ENCODE measurements around the gene ADCK2. TPM values are rescaled to one million over a fixed set of nuclear protein-coding genes. Genes with fewer than 3 reads are reported as not detected.

ADCK2 gene
- total and polyA plus RNA-seq, 9 of the 15 experiments (the other 6 are each of a cell fraction or from before 2014, with no cell fraction given): 0.08 to 14.3 (median 9.7) TPM

DNA sequence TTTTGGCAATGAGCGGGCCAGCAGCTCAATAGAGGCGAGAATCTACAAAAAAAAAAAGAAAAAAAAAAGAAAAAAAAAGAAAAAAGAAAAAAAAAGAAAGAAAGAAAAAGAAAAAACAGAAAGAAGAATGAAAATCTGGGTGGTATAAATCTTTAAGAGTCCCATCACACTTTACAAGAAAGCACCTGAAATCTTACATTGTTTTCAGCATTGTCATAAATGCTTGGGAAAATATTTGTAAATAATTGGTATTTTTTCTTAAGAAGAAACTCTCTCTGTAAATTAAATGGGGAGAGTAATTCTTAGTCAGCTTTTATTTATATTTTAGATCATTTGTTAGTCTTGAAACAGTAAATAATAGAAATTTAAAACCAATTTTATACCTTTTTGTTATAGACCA, 62.0 kb downstream of the ADCK2 start:
- BruUV-seq (replicated peaks): no TSS peak
- H3K36me3 ChIP-seq (ENCODE audit: control insufficient read depth, insufficient read depth, low read length): peaks cover 24% of the 10 kb centered on the region; the same call in 2 of the 3 replicates
- no peaks in the 10 kb centered on the region for H3K9me1 ChIP-seq (ENCODE audit: control insufficient read depth, insufficient read depth, low read length)
- H2AFZ ChIP-seq (ENCODE audit: low read depth, low read length): no peak overlapping the region
- no peaks in the 10 kb centered on the region for H3K79me2 ChIP-seq (ENCODE audit: control insufficient read depth, insufficient read depth, low read length)
- no peak overlapping the region for H3K27ac ChIP-seq (ENCODE audit: extremely low read depth, low read depth, low read length)
- DNase-seq (ENCODE audit: extremely low read depth in 1 of 4, low spot score in 3 of 4) (no peak), FAIRE-seq (no peak), ATAC-seq (no peak)
- H3K4me3 ChIP-seq: no peak overlapping the region
- intact Hi-C loops (cut with micrococcal nuclease): no loop called here
- CTCF ChIA-PET (ENCODE audit: low intra/inter-chr PET ratio): no interaction called here
- H4K20me1 ChIP-seq (replicated peaks; ENCODE audit: control insufficient read depth, insufficient read depth, low read length): no peaks in the 10 kb centered on the region
- in situ Hi-C loops (cut with MboI): no loop called here
- WGBS (ENCODE audit: insufficient coverage, low coverage, missing lambda C conversion rate): no CpG with 5 or more reads among the region's 2 CpGs
- peak; percentile 70 for TF ChIP-seq ZNF316 (IDR thresholded peaks at IDR 0.05)
- TF ChIP-seq, protein P1, sequence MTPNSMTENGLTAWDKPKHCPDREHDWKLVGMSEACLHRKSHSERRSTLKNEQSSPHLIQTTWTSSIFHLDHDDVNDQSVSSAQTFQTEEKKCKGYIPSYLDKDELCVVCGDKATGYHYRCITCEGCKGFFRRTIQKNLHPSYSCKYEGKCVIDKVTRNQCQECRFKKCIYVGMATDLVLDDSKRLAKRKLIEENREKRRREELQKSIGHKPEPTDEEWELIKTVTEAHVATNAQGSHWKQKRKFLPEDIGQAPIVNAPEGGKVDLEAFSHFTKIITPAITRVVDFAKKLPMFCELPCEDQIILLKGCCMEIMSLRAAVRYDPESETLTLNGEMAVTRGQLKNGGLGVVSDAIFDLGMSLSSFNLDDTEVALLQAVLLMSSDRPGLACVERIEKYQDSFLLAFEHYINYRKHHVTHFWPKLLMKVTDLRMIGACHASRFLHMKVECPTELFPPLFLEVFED (CRISPR knock-in tag; conservative IDR thresholded peaks at IDR 0.05): no peak
- TF ChIP-seq, protein P2, sequence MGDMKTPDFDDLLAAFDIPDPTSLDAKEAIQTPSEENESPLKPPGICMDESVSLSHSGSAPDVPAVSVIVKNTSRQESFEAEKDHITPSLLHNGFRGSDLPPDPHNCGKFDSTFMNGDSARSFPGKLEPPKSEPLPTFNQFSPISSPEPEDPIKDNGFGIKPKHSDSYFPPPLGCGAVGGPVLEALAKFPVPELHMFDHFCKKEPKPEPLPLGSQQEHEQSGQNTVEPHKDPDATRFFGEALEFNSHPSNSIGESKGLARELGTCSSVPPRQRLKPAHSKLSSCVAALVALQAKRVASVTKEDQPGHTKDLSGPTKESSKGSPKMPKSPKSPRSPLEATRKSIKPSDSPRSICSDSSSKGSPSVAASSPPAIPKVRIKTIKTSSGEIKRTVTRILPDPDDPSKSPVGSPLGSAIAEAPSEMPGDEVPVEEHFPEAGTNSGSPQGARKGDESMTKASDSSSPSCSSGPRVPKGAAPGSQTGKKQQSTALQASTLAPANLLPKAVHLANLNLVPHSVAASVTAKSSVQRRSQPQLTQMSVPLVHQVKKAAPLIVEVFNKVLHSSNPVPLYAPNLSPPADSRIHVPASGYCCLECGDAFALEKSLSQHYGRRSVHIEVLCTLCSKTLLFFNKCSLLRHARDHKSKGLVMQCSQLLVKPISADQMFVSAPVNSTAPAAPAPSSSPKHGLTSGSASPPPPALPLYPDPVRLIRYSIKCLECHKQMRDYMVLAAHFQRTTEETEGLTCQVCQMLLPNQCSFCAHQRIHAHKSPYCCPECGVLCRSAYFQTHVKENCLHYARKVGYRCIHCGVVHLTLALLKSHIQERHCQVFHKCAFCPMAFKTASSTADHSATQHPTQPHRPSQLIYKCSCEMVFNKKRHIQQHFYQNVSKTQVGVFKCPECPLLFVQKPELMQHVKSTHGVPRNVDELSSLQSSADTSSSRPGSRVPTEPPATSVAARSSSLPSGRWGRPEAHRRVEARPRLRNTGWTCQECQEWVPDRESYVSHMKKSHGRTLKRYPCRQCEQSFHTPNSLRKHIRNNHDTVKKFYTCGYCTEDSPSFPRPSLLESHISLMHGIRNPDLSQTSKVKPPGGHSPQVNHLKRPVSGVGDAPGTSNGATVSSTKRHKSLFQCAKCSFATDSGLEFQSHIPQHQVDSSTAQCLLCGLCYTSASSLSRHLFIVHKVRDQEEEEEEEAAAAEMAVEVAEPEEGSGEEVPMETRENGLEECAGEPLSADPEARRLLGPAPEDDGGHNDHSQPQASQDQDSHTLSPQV (IDR thresholded peaks at IDR 0.05): no peak
- no peak for TF ChIP-seq E2F3 (CRISPR knock-in tag; IDR thresholded peaks at IDR 0.05)
- no peak for TF ChIP-seq BACH1 (tag; IDR thresholded peaks at IDR 0.05)
- TF ChIP-seq U2AF1 (optimal IDR thresholded peaks at IDR 0.05; ENCODE audit: low read depth, low read length): peak; percentile 68
- TF ChIP-seq, protein P3, sequence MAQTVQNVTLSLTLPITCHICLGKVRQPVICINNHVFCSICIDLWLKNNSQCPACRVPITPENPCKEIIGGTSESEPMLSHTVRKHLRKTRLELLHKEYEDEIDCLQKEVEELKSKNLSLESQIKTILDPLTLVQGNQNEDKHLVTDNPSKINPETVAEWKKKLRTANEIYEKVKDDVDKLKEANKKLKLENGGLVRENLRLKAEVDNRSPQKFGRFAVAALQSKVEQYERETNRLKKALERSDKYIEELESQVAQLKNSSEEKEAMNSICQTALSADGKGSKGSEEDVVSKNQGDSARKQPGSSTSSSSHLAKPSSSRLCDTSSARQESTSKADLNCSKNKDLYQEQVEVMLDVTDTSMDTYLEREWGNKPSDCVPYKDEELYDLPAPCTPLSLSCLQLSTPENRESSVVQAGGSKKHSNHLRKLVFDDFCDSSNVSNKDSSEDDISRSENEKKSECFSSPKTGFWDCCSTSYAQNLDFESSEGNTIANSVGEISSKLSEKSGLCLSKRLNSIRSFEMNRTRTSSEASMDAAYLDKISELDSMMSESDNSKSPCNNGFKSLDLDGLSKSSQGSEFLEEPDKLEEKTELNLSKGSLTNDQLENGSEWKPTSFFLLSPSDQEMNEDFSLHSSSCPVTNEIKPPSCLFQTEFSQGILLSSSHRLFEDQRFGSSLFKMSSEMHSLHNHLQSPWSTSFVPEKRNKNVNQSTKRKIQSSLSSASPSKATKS (CRISPR knock-in tag; IDR thresholded peaks at IDR 0.05): no peak
- peak; percentile 38 for TF ChIP-seq C11orf30 (IDR thresholded peaks at IDR 0.05; ENCODE audit: low read depth)
- no peak for TF ChIP-seq PTTG1 (tag; IDR thresholded peaks at IDR 0.05; ENCODE audit: low read depth)
- no peak for TF ChIP-seq HSF4 (CRISPR knock-in tag; IDR thresholded peaks at IDR 0.05; ENCODE audit: borderline replicate concordance)
- TF ChIP-seq CAMTA2 (CRISPR knock-in tag; conservative IDR thresholded peaks at IDR 0.05): no peak
- no peak overlapping the region for H3K9ac ChIP-seq (ENCODE audit: insufficient read depth in 1 of 2, low read depth in 2 of 2, low read length in 2 of 2)
- H3K9me3 ChIP-seq (replicated peaks; ENCODE audit: control insufficient read depth, insufficient read depth, low read depth, low read length): no peaks in the 10 kb centered on the region
- no peaks in the 10 kb centered on the region for H3K27me3 ChIP-seq (ENCODE audit: control insufficient read depth in 2 of 2, insufficient read depth in 2 of 2, low read length in 2 of 2)
- POLR2A ChIA-PET: interaction anchor here (0.6 kb wide), 1 partner anchor 801 kb away, joined by 3 read pairs; no protein-coding TSS in a partner anchor
- no peak overlapping the region for H3K4me2 ChIP-seq (ENCODE audit: insufficient read depth, low read length)
- H3K4me1 ChIP-seq (replicated peaks in 1 of 2; ENCODE audit: control insufficient read depth in 2 of 2, insufficient read depth in 2 of 2, low read length in 2 of 2): no peaks in the 10 kb centered on the region
